ENCODE measurements around the gene FSD1. TPM values are rescaled to one million over a fixed set of nuclear protein-coding genes. Genes with fewer than 3 reads are reported as not detected.

FSD1 gene
- total RNA-seq, 1 donor: 1.1 TPM

DNA sequence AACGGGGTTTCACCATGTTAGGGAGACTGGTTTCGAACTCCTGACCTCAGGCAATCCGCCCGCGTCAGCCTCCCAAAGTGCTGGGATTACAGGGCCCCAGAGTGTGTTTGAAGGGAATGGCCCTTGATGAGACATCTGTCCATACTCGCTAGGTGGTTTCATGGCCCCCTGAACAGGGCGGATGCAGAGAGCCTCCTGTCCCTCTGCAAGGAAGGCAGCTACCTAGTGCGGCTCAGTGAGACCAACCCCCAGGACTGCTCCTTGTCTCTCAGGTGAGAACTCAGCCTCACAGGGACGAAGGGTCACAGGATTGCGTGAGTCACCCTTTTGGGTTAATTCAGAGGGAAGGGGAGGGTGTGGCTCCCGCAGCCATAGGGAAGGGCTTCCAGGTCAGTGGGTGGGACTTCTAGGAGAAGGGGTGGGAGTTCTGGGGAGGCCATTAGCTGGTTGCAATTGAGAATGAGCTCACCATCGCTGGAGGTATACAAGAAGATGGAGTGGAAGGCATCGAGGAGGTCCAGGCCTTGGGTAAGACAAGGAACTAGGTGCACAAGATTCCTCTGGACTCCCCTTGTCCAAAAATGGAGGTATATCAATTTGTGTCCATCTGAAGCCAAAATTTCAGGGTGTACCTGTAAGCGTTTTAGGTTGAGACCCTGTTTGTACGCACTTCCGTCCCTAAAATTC, 16.2 kb upstream of the FSD1 start:
- Histone ChIP-seq H3K79me2 (ENCODE audit: insufficient read depth, low read length) (no peaks in the 10 kb centered on the region), H3K36me3 (ENCODE audit: insufficient read depth, low read length) (no peaks in the 10 kb centered on the region), H4K20me1 (ENCODE audit: insufficient read depth, low read length) (no peaks in the 10 kb centered on the region), H2AFZ (ENCODE audit: low read length) (no peak overlapping the region), H3K27ac (ENCODE audit: low read depth, low read length) (no peak overlapping the region), H3K27me3 (ENCODE audit: insufficient read depth, low read length) (peaks cover 9% of the 10 kb centered on the region), H3K4me1 (ENCODE audit: insufficient read depth, low read length) (no peaks in the 10 kb centered on the region), H3K4me3 (ENCODE audit: insufficient read depth, low read length) (no peak overlapping the region), H3K9me3 (ENCODE audit: low read depth, low read length) (no peaks in the 10 kb centered on the region), H3K4me2 (ENCODE audit: insufficient read depth, low read length) (no peak overlapping the region)
- TF ChIP-seq CTCF (IDR thresholded peaks at IDR 0.05; ENCODE audit: extremely low read depth, low read depth, low read length): no peak
- DNase-seq (ENCODE audit: insufficient read length, low spot score, missing footprints): peak; percentile 15

DNA sequence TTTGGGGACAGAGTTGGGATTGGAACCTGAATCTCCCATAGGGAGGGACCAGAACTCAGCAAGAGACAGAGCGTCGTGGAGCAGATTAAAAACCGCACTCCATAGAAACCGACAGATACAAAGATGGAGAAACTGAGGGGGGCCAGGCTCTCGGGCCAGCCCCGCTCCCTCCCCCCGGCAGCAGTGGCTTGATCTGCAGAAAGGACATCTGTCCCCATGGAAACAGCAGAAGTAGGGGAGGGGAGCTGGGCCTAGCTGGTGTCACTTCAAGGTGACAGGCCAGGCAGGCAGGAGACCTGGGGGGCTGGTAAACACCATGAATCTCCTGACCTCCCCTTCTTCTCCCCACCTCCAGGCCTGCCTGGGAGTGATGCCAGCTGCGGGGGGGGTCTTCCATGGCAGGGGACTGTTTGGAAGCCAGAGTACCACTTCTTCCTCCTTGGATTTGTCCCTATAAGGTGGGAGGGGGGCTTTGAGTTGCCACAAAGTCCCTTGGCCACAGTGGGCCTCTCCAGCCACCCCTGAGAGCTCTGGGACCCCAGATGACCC, 13.1 kb upstream of the FSD1 start:
- Histone ChIP-seq H3K79me2 (ENCODE audit: insufficient read depth, low read length) (no peaks in the 10 kb centered on the region), H3K4me1 (ENCODE audit: insufficient read depth, low read length) (no peaks in the 10 kb centered on the region), H4K20me1 (ENCODE audit: insufficient read depth, low read length) (no peaks in the 10 kb centered on the region), H3K9me3 (ENCODE audit: low read depth, low read length) (no peaks in the 10 kb centered on the region), H3K4me3 (ENCODE audit: insufficient read depth, low read length) (no peak overlapping the region), H3K36me3 (ENCODE audit: insufficient read depth, low read length) (no peaks in the 10 kb centered on the region), H3K27me3 (ENCODE audit: insufficient read depth, low read length) (peaks cover 4% of the 10 kb centered on the region), H2AFZ (ENCODE audit: low read length) (no peak overlapping the region), H3K27ac (ENCODE audit: low read depth, low read length) (no peak overlapping the region), H3K4me2 (ENCODE audit: insufficient read depth, low read length) (no peak overlapping the region)
- DNase-seq (ENCODE audit: insufficient read length, low spot score, missing footprints): no peak
- TF ChIP-seq CTCF (IDR thresholded peaks at IDR 0.05; ENCODE audit: extremely low read depth, low read depth, low read length): no peak

DNA sequence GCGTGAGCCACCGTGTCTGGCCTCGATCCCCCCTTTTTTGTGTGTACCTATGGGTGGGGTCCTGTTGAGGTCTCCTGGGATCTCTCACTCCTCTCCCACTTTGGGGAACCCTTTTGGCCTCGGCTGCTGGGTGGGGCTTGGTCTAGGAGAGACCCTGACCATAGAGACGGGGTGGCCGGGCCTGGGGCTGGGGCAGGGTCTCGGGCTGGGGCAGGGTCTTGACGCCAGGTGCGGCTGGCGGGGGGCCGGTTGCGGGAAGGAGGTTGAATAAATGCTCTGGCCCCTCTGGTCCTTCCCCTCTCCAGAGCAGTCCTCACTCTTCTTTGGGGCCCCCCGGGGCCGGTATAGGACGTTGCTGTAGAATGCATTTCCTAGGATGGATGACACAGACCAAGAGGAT, 11.9 kb upstream of the FSD1 start:
- no peak for DNase-seq (ENCODE audit: insufficient read length, low spot score, missing footprints)
- no peak for TF ChIP-seq CTCF (IDR thresholded peaks at IDR 0.05; ENCODE audit: extremely low read depth, low read depth, low read length)
- Histone ChIP-seq H3K27ac (ENCODE audit: low read depth, low read length) (no peak overlapping the region), H3K4me3 (ENCODE audit: insufficient read depth, low read length) (no peak overlapping the region), H3K36me3 (ENCODE audit: insufficient read depth, low read length) (no peaks in the 10 kb centered on the region), H3K27me3 (ENCODE audit: insufficient read depth, low read length) (peaks cover 4% of the 10 kb centered on the region), H2AFZ (ENCODE audit: low read length) (no peak overlapping the region), H4K20me1 (ENCODE audit: insufficient read depth, low read length) (no peaks in the 10 kb centered on the region), H3K9me3 (ENCODE audit: low read depth, low read length) (no peaks in the 10 kb centered on the region), H3K79me2 (ENCODE audit: insufficient read depth, low read length) (no peaks in the 10 kb centered on the region), H3K4me2 (ENCODE audit: insufficient read depth, low read length) (no peak overlapping the region), H3K4me1 (ENCODE audit: insufficient read depth, low read length) (no peaks in the 10 kb centered on the region)

GRCh38 chr19:4294389-4294788, 10.0 kb upstream of the FSD1 start:
- peaks cover 4% of the 10 kb centered on the region for H3K27me3 ChIP-seq (ENCODE audit: insufficient read depth, low read length)
- TF ChIP-seq CTCF (IDR thresholded peaks at IDR 0.05; ENCODE audit: extremely low read depth, low read depth, low read length): no peak
- no peak overlapping the region for H3K4me2 ChIP-seq (ENCODE audit: insufficient read depth, low read length)
- H2AFZ ChIP-seq (ENCODE audit: low read length): no peak overlapping the region
- H4K20me1 ChIP-seq (ENCODE audit: insufficient read depth, low read length): no peaks in the 10 kb centered on the region
- H3K9me3 ChIP-seq (ENCODE audit: low read depth, low read length): no peaks in the 10 kb centered on the region
- H3K4me3 ChIP-seq (ENCODE audit: insufficient read depth, low read length): no peak overlapping the region
- H3K79me2 ChIP-seq (ENCODE audit: insufficient read depth, low read length): no peaks in the 10 kb centered on the region
- H3K27ac ChIP-seq (ENCODE audit: low read depth, low read length): no peak overlapping the region
- peak; percentile 38 for DNase-seq (ENCODE audit: insufficient read length, low spot score, missing footprints)
- no peaks in the 10 kb centered on the region for H3K36me3 ChIP-seq (ENCODE audit: insufficient read depth, low read length)
- no peaks in the 10 kb centered on the region for H3K4me1 ChIP-seq (ENCODE audit: insufficient read depth, low read length)
